ENCODE data around the gene CTTN. TPM values are rescaled to one million over a fixed set of nuclear protein-coding genes. Genes with fewer than 3 reads are reported as not detected.
A peak's percentile ranks its signal among the peaks of the same experiment; 100 is the strongest.

The CTTN gene
- total RNA-seq, 1 experiment from 2014 or later = 224 TPM

DNA sequence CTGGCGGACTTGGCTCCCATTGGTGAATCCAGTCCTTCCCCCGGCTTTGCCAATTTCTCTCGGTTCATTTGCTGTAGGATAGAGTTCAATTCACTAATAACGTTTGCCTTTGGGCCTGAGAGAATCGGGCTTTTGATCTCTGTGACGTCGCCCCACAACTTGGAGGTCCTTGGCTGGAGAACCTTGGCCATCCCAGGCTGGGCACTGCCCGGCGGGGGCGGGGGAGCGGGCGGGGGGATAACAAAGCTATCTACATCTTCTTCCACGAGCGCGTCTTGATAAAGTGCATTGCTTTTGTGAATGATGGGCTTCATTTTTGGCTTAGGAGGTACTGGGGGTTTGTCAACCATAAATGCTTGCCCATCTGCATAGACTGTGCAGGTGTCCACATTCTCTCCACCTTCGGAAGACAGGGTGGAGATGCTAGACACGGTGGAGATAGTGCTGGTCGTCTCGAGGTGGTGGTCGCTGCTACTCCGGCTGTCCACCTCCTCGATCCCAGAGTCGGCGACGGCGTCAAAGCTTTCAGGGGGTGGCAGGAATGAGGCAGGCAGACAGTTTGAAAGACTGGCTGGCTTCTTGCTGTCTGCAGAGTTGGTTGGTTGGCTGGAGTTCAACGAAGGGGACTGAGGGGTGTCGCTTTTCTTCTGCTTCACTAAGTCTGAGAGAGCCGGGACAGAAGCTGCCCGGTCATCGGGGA, 87.1 kb downstream of the CTTN start:
- Mint-ChIP-seq H3K4me1 (no peaks in the 10 kb centered on the region; a peak in 1 of 4 replicates), H3K27ac (peak overlapping the region in 1 of 3 experiments; percentile 18; a peak in 1 of 7 replicates), H3K27me3 (ENCODE audit: low read depth) (no peaks in the 10 kb centered on the region), H3K9me3 (peaks cover 1 to 3% of the 10 kb centered on the region in 2 experiments; a peak in 3 of 5 replicates), H3K4me3 (no peak overlapping the region), H3K36me3 (ENCODE audit: insufficient read depth in 1 of 3, low read depth in 3 of 3) (peaks cover 23 to 32% (median 24%) of the 10 kb centered on the region in 3 experiments)
- no peak overlapping the region for H2AK5ac ChIP-seq (ENCODE audit: insufficient read length, low read length)
- H2BK120ac ChIP-seq (ENCODE audit: low read depth, low read length, poor library complexity, severe bottlenecking) = no peak overlapping the region
- H4K20me1 ChIP-seq (ENCODE audit: control insufficient read depth, insufficient read depth, insufficient read length) = peaks cover 2% of the 10 kb centered on the region
- H3K9ac ChIP-seq (ENCODE audit: extremely low read depth, insufficient read length, low read length) = no peak overlapping the region
- H3K79me1 ChIP-seq (ENCODE audit: insufficient read depth, low read depth, low read length, poor library complexity, severe bottlenecking) = no peaks in the 10 kb centered on the region
- no peak overlapping the region for H3T11ph ChIP-seq (ENCODE audit: low read length)
- H4K91ac ChIP-seq (ENCODE audit: insufficient read length, low read depth, low read length) = no peak overlapping the region
- no peak overlapping the region for H3K14ac ChIP-seq (ENCODE audit: insufficient read depth, low read length)
- no peak for DNase-seq
- H3K9me3 ChIP-seq (ENCODE audit: control insufficient read depth, low read depth, low read length) = no peaks in the 10 kb centered on the region
- H3K79me2 ChIP-seq (ENCODE audit: insufficient read depth, low read length) = no peaks in the 10 kb centered on the region
- no peak overlapping the region for H3K18ac ChIP-seq (ENCODE audit: insufficient read length, low read depth, low read length)
- TF ChIP-seq, protein P1, sequence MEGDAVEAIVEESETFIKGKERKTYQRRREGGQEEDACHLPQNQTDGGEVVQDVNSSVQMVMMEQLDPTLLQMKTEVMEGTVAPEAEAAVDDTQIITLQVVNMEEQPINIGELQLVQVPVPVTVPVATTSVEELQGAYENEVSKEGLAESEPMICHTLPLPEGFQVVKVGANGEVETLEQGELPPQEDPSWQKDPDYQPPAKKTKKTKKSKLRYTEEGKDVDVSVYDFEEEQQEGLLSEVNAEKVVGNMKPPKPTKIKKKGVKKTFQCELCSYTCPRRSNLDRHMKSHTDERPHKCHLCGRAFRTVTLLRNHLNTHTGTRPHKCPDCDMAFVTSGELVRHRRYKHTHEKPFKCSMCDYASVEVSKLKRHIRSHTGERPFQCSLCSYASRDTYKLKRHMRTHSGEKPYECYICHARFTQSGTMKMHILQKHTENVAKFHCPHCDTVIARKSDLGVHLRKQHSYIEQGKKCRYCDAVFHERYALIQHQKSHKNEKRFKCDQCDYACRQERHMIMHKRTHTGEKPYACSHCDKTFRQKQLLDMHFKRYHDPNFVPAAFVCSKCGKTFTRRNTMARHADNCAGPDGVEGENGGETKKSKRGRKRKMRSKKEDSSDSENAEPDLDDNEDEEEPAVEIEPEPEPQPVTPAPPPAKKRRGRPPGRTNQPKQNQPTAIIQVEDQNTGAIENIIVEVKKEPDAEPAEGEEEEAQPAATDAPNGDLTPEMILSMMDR (conservative IDR thresholded peaks at IDR 0.05) = no peak
- H2AFZ ChIP-seq (ENCODE audit: low read length) = no peak overlapping the region
- no peaks in the 10 kb centered on the region for H3K23me2 ChIP-seq (ENCODE audit: insufficient read length, low read depth, low read length, poor library complexity, severe bottlenecking)
- H3K4ac ChIP-seq (ENCODE audit: low read depth, low read length) = no peak overlapping the region
- no peak overlapping the region for H2BK20ac ChIP-seq (ENCODE audit: low read depth, low read length, poor library complexity, severe bottlenecking)
- no peak overlapping the region for H3K23ac ChIP-seq (ENCODE audit: insufficient read length, low read depth, low read length)
- H2BK15ac ChIP-seq (ENCODE audit: low read depth, low read length) = no peak overlapping the region
- H4K8ac ChIP-seq (replicated peaks; ENCODE audit: insufficient read length, low read depth, low read length) = no peak overlapping the region
- no peak overlapping the region for H4K5ac ChIP-seq (ENCODE audit: insufficient read length, low read depth, low read length)
- H3K27ac ChIP-seq (ENCODE audit: insufficient read length, low read depth, low read length) = no peak overlapping the region
- H2BK12ac ChIP-seq (ENCODE audit: insufficient read length, low read depth, low read length) = no peak overlapping the region
- H3K56ac ChIP-seq (ENCODE audit: insufficient read length, low read depth, low read length) = no peak overlapping the region
- no peak overlapping the region for H3K4me2 ChIP-seq (ENCODE audit: insufficient read depth, insufficient read length, low read length)
- no peaks in the 10 kb centered on the region for H3K4me1 ChIP-seq (ENCODE audit: insufficient read depth, low read length)
- H2BK5ac ChIP-seq (ENCODE audit: insufficient read length, low read length) = no peak overlapping the region
- no peaks in the 10 kb centered on the region for H3K27me3 ChIP-seq (ENCODE audit: insufficient read depth, low read length)
- no CpG with 5 or more reads among the region's 31 CpGs for WGBS (ENCODE audit: extremely low coverage, insufficient read length, low lambda C conversion rate)

Measured in H9 (cell line).